ENCODE measurements around the gene FAM162B. TPM values are rescaled to one million over a fixed set of nuclear protein-coding genes. Genes with fewer than 3 reads are reported as not detected.
"Not testable (repeated sequence)": the region's sequence is repeated elsewhere in the genome, so short reads cannot be mapped to it uniquely, and the experiment has no call there.

The FAM162B gene
- total RNA-seq, 1 experiment from 2014 or later: not detected

- H3K9me3 ChIP-seq (ENCODE audit: low read length): no peaks in the 10 kb centered on the region
- DNase-seq (no peak), ATAC-seq (no peak)
- no peaks in the 10 kb centered on the region for H3K27me3 ChIP-seq (ENCODE audit: low read length)
- no peaks in the 10 kb centered on the region; the same call in 1 of the 2 replicates for H3K36me3 ChIP-seq (ENCODE audit: low read depth, low read length)
- no peak overlapping the region for H3K4me3 ChIP-seq (ENCODE audit: low read length)
- H3K9me2 ChIP-seq (replicated peaks; ENCODE audit: low read length): no peaks in the 10 kb centered on the region
- POLR2A ChIA-PET (ENCODE audit: unreplicated experiment): no interaction called here
- H3F3A ChIP-seq (ENCODE audit: low read length, unreplicated experiment): no peaks in the 10 kb centered on the region
- H3K4me2 ChIP-seq (ENCODE audit: low read length): no peak overlapping the region
- H3K9ac ChIP-seq (ENCODE audit: low read length): no peak overlapping the region
- no peaks in the 10 kb centered on the region for H3K79me2 ChIP-seq (ENCODE audit: low read length)
- H3K4me1 ChIP-seq (ENCODE audit: insufficient read depth, low read length): no peaks in the 10 kb centered on the region
- no TSS peak for BruUV-seq (replicated peaks)
- no peak overlapping the region for H3K27ac ChIP-seq (ENCODE audit: low read length)
- no peaks in the 10 kb centered on the region for H4K20me1 ChIP-seq (ENCODE audit: low read length)
- H2AFZ ChIP-seq (ENCODE audit: low read length): no peak overlapping the region
- CTCF ChIA-PET: no interaction called here
- intact Hi-C loops (cut with micrococcal nuclease): no loop called here
- TF ChIP-seq CTCF (conservative IDR thresholded peaks at IDR 0.05; ENCODE audit: low read depth, low read length) (no peak), EZH2phosphoT487 (IDR thresholded peaks at IDR 0.05; ENCODE audit: borderline replicate concordance, low read length) (no peak), EZH2 (IDR thresholded peaks at IDR 0.05; ENCODE audit: low read length, unreplicated experiment) (no peak)
Measured at GRCh38 chr6:116705917-116706316, 59.6 kb downstream of the FAM162B start.

- H4K20me1 ChIP-seq (ENCODE audit: low read length); H3K4me1 ChIP-seq (ENCODE audit: insufficient read depth, low read length); intact Hi-C loops (cut with micrococcal nuclease); H3K9me3 ChIP-seq (ENCODE audit: low read length); H3K27ac ChIP-seq (ENCODE audit: low read length); DNase-seq; H3K4me3 ChIP-seq (ENCODE audit: low read length); H3K4me2 ChIP-seq (ENCODE audit: low read length); H3K27me3 ChIP-seq (ENCODE audit: low read length); BruUV-seq (replicated peaks); H3K79me2 ChIP-seq (ENCODE audit: low read length); H3K36me3 ChIP-seq (ENCODE audit: low read depth, low read length); H3K9me2 ChIP-seq (replicated peaks; ENCODE audit: low read length); H2AFZ ChIP-seq (ENCODE audit: low read length); H3F3A ChIP-seq (ENCODE audit: low read length, unreplicated experiment); H3K9ac ChIP-seq (ENCODE audit: low read length); POLR2A ChIA-PET (ENCODE audit: unreplicated experiment); ATAC-seq; CTCF ChIA-PET: not testable (repeated sequence)
Measured at GRCh38 chr6:116703888-116704287, 61.6 kb downstream of the FAM162B start.

Other genes with a start within 250 kb of the FAM162B start
- gene TRAPPC3L, start 220.0 kb downstream of the FAM162B start, total RNA-seq (2014; rRNA removed): not detected in 2 replicates
- not detected in 2 replicates for gene CALHM4, start 212.0 kb downstream of the FAM162B start, total RNA-seq (2014; rRNA removed)
- gene RWDD1, start 194.2 kb downstream of the FAM162B start, total RNA-seq (2014; rRNA removed): 18.4 and 24.6 TPM in 2 replicates
- gene RSPH4A, start 149.2 kb downstream of the FAM162B start, total RNA-seq (2014; rRNA removed): 0.04 TPM in 1 of 2 replicates, not detected in the other
- gene ZUP1, start 97.0 kb downstream of the FAM162B start, total RNA-seq (2014; rRNA removed): 2.7 and 6.3 TPM in 2 replicates
- 4.9 and 5.5 TPM in 2 replicates for gene KPNA5, start 84.5 kb downstream of the FAM162B start, total RNA-seq (2014; rRNA removed)
- not detected in 2 replicates for gene GPRC6A, start 63.4 kb upstream of the FAM162B start, total RNA-seq (2014; rRNA removed)
- 0.15 and 0.17 TPM in 2 replicates for gene RFX6, start 111.5 kb upstream of the FAM162B start, total RNA-seq (2014; rRNA removed)

All from PC-3 (cell line).